Peyer's patch (tissue), 4 donors: ENCODE measurements around the gene CD6. TPM values are rescaled to one million over a fixed set of nuclear protein-coding genes. Genes with fewer than 3 reads are reported as not detected.

Experiments used
- DNase-seq, 3 donors: peaks; one replicate each; pipeline ENCODE4 v3.0.0-alpha.2; 2017 to 2019
- H3K27ac ChIP-seq, 4 donors: fragments of 200-600 bp; sonication (generic); one replicate each; pipeline ENCODE4 v1.5.1; 2016 to 2019
- H3K27me3 ChIP-seq, 2 donors: fragments of 200-600 bp; sonication (generic); one replicate each; pipeline ENCODE4 v1.5.1; 2019
- H3K36me3 ChIP-seq, 3 donors: fragments of 200-600 bp; sonication (generic); one replicate each; pipeline ENCODE4 v1.5.1; 2016 to 2019
- H3K4me1 ChIP-seq, 4 donors: fragments of 200-600 bp; sonication (generic); one replicate each; pipeline ENCODE4 v1.5.1; 2016 to 2019
- H3K4me3 ChIP-seq, 4 donors: fragments of 200-600 bp; sonication (generic); 1 replicate in 3 of 4; 2 replicates in 1 of 4; pipeline ENCODE4 v1.5.1; 2016 to 2019; ENCODE audit warnings: mild to moderate bottlenecking in 1 of 4
- H3K9me3 ChIP-seq, 4 donors: fragments of 200-600 bp; sonication (generic); one replicate each; pipeline ENCODE4 v1.5.1; 2016 to 2019; ENCODE audit warnings: mild to moderate bottlenecking in 1 of 4
- CTCF ChIP-seq, 6 experiments: fragments of 450-650 bp in 4 of 6; fragments of 200-600 bp in 2 of 6; sonication (generic) in 1 of 6; IDR thresholded peaks; one replicate each; pipeline ENCODE4 v1.5.1; 2017 to 2019; ENCODE audit warnings: antibody characterized with exemption in 6 of 6, mild to moderate bottlenecking in 3 of 6, moderate library complexity in 1 of 6
- POLR2A ChIP-seq, 2 donors: fragments of 450-650 bp; IDR thresholded peaks; one replicate each; pipeline ENCODE4 v1.5.1; 2017; ENCODE audit warnings: antibody characterized with exemption in 2 of 2, mild to moderate bottlenecking in 2 of 2, moderate library complexity in 2 of 2
- total RNA-seq, 4 donors: library from RNA; depleted of rRNA; stranded (reverse); fragments of >200 nt; gene quantifications; one replicate each; pipeline ENCODE4 v1.1.0, GENCODE V29; 2016

The CD6 gene
- total RNA-seq, 4 donors from 2014 or later, result 3.3 to 15.7 (median 4.7) TPM

- H3K36me3 ChIP-seq, result no peaks in the 10 kb centered on the region
- TF ChIP-seq CTCF (IDR thresholded peaks at IDR 0.05) (no peak), POLR2A (IDR thresholded peaks at IDR 0.05) (no peak)
- no peaks in the 10 kb centered on the region for H3K9me3 ChIP-seq
- H3K27ac ChIP-seq, result peak overlapping the region in 1 of 4 donors; percentile 42
- H3K4me1 ChIP-seq, result peaks cover 0 to 5% (median 2%) of the 10 kb centered on the region in 4 donors
- DNase-seq, result peak in 1 of 3 donors; percentile 49
- H3K4me3 ChIP-seq, result no peak overlapping the region
- H3K27me3 ChIP-seq, result no peaks in the 10 kb centered on the region
Observed at GRCh38 chr11:60953781-60954180, 17.7 kb upstream of the CD6 start.

- no peaks in the 10 kb centered on the region for H3K9me3 ChIP-seq
- TF ChIP-seq CTCF (IDR thresholded peaks at IDR 0.05), result no peak
- no peak for TF ChIP-seq POLR2A (IDR thresholded peaks at IDR 0.05)
- H3K27me3 ChIP-seq, result no peaks in the 10 kb centered on the region
- peaks cover 0 to 5% (median 2%) of the 10 kb centered on the region in 4 donors for H3K4me1 ChIP-seq
- H3K4me3 ChIP-seq, result no peak overlapping the region
- H3K27ac ChIP-seq, result no peak overlapping the region
- no peaks in the 10 kb centered on the region for H3K36me3 ChIP-seq
- peak in 1 of 3 donors; percentile 61 for DNase-seq
Observed at GRCh38 chr11:60954421-60954820, 17.1 kb upstream of the CD6 start.

- Histone ChIP-seq H3K27ac (no peak overlapping the region), H3K9me3 (no peaks in the 10 kb centered on the region), H3K4me3 (no peak overlapping the region), H3K4me1 (peaks cover 0 to 5% (median 2%) of the 10 kb centered on the region in 4 donors), H3K36me3 (no peaks in the 10 kb centered on the region), H3K27me3 (no peaks in the 10 kb centered on the region)
- TF ChIP-seq POLR2A (IDR thresholded peaks at IDR 0.05), result no peak
- TF ChIP-seq CTCF (IDR thresholded peaks at IDR 0.05), result no peak
- DNase-seq, result peak in 1 of 3 donors; percentile 46
Observed at GRCh38 chr11:60955571-60955970, 15.9 kb upstream of the CD6 start.

- Histone ChIP-seq H3K4me3 (no peak overlapping the region), H3K27me3 (no peaks in the 10 kb centered on the region), H3K36me3 (no peaks in the 10 kb centered on the region), H3K9me3 (no peaks in the 10 kb centered on the region), H3K4me1 (peaks cover 0 to 3% (median 0%) of the 10 kb centered on the region in 4 donors), H3K27ac (no peak overlapping the region)
- peak in 1 of 3 donors; percentile 9 for DNase-seq
- no peak for TF ChIP-seq POLR2A (IDR thresholded peaks at IDR 0.05)
- TF ChIP-seq CTCF (IDR thresholded peaks at IDR 0.05), result no peak
Observed at GRCh38 chr11:60957188-60957587, 14.3 kb upstream of the CD6 start.

GRCh38 chr11:60959431-60959830 lies 12.0 kb upstream of the CD6 start:
- TF ChIP-seq POLR2A (IDR thresholded peaks at IDR 0.05) (no peak), CTCF (IDR thresholded peaks at IDR 0.05) (no peak)
- H3K36me3 ChIP-seq, result no peaks in the 10 kb centered on the region
- H3K27ac ChIP-seq, result no peak overlapping the region
- no peaks in the 10 kb centered on the region for H3K27me3 ChIP-seq
- no peaks in the 10 kb centered on the region for H3K9me3 ChIP-seq
- peak in 1 of 3 donors; percentile 3 for DNase-seq
- no peaks in the 10 kb centered on the region for H3K4me1 ChIP-seq
- no peak overlapping the region for H3K4me3 ChIP-seq

GRCh38 chr11:60960405-60960804 lies 11.1 kb upstream of the CD6 start:
- DNase-seq, result peak in 1 of 3 donors; percentile 6
- Histone ChIP-seq H3K36me3 (no peaks in the 10 kb centered on the region), H3K9me3 (no peaks in the 10 kb centered on the region), H3K27me3 (no peaks in the 10 kb centered on the region), H3K4me1 (no peaks in the 10 kb centered on the region), H3K4me3 (no peak overlapping the region), H3K27ac (no peak overlapping the region)
- TF ChIP-seq CTCF (IDR thresholded peaks at IDR 0.05), result no peak
- no peak for TF ChIP-seq POLR2A (IDR thresholded peaks at IDR 0.05)
